MCF 10A (cell line): ENCODE data around the gene LUZP1. TPM values are rescaled to one million over a fixed set of nuclear protein-coding genes. Genes with fewer than 3 reads are reported as not detected.

ENCODE experiments used
- BruUV-seq: library from RNA; stranded (reverse); fragments of 400-500 nt; replicated peaks from 2 replicates; lab custom pipeline; 2021; lab: Mats Ljungman, UMichigan
- CTCF ChIA-PET: fragments of 300-600 bp; sonication (Branson Sonifier 250); formaldehyde crosslinking; extraction: SDS; loops from one replicate; lab custom pipeline; 2021; ENCODE audit warnings: antibody characterized with exemption, inconsistent platforms; lab: Yijun Ruan, JAX
- POLR2A ChIA-PET: fragments of 300-600, 350-650 bp; sonication (Branson Sonifier 250); formaldehyde crosslinking; extraction: SDS; loops from one replicate; lab custom pipeline; 2020; ENCODE audit warnings: antibody characterized with exemption, inconsistent platforms; lab: Yijun Ruan, JAX
- DNase-seq: peaks from one replicate; pipeline ENCODE4 v3.0.0-alpha.2; 2018; ENCODE audit not compliant: unreplicated experiment
- H3K27ac Mint-ChIP-seq: one replicate; pipeline ENCODE4 v1.8.0; 2022; ENCODE audit warnings: mild to moderate bottlenecking, low read depth, mixed read lengths; ENCODE audit not compliant: unreplicated experiment
- H3K27me3 Mint-ChIP-seq: one replicate; pipeline ENCODE4 v1.8.0; 2022; ENCODE audit warnings: mixed read lengths; ENCODE audit not compliant: insufficient read depth, unreplicated experiment
- H3K36me3 Mint-ChIP-seq: one replicate; pipeline ENCODE4 v1.8.0; 2022; ENCODE audit warnings: mild to moderate bottlenecking, moderate library complexity, mixed read lengths; ENCODE audit not compliant: insufficient read depth, unreplicated experiment
- H3K4me1 Mint-ChIP-seq: one replicate; pipeline ENCODE4 v1.8.0; 2022; ENCODE audit warnings: mixed read lengths; ENCODE audit not compliant: insufficient read depth, unreplicated experiment
- H3K4me3 Mint-ChIP-seq: one replicate; pipeline ENCODE4 v1.8.0; 2022; ENCODE audit warnings: mild to moderate bottlenecking, moderate library complexity, mixed read lengths; ENCODE audit not compliant: unreplicated experiment
- H3K9me3 Mint-ChIP-seq: one replicate; pipeline ENCODE4 v1.8.0; 2022; ENCODE audit warnings: mixed read lengths; ENCODE audit not compliant: unreplicated experiment
- intact Hi-C: fragments of 100-400 bp; cut with micrococcal nuclease; formaldehyde crosslinking; loops from 2 replicates; pipeline ENCODE4 v1.14.1; 2022
- total RNA-seq: library from RNA; stranded (reverse); gene quantifications from 2 replicates; pipeline ENCODE4 v1.2.3, GENCODE V29; 2022
- TF ChIP-seq, protein P1 (sequence below): fragments of 200-600 bp; IDR thresholded peaks from one replicate; pipeline ENCODE4 v1.8.0; 2022; ENCODE audit warnings: antibody characterized with exemption, mild to moderate bottlenecking; ENCODE audit not compliant: unreplicated experiment

LUZP1 gene
- total RNA-seq, 1 experiment from 2014 or later: 37.2 TPM

DNA sequence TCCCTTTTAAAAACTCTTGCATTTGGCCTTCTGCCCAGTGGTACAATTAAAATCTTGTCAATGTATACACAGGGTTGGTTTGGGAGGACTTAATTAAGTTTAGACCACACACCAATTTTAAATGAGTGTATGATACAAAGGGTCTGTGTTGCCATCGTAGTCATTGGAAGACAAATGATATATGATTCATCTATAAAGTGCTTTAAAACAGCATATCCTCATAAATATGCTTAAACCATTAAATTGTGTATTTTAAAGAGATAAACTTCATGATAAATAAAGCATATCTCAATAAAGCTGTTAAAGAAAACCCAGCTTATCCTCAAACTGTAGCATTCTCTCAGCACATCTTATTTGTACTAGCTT is 69.5 kb downstream of the LUZP1 start:
- BruUV-seq: no TSS peak
- H3K9me3 Mint-ChIP-seq: peaks cover 7% of the 10 kb centered on the region

GRCh38 chr1:23098463-23099170 is 70.0 kb downstream of the LUZP1 start:
- H3K27ac Mint-ChIP-seq: peak overlapping the region; percentile 18
- intact Hi-C loops: loop anchor here (1.0 to 10.0 kb wide), 6 partner anchors 69 to 436 kb away; partner anchors contain the start of gene E2F2
- TF ChIP-seq, protein P1, sequence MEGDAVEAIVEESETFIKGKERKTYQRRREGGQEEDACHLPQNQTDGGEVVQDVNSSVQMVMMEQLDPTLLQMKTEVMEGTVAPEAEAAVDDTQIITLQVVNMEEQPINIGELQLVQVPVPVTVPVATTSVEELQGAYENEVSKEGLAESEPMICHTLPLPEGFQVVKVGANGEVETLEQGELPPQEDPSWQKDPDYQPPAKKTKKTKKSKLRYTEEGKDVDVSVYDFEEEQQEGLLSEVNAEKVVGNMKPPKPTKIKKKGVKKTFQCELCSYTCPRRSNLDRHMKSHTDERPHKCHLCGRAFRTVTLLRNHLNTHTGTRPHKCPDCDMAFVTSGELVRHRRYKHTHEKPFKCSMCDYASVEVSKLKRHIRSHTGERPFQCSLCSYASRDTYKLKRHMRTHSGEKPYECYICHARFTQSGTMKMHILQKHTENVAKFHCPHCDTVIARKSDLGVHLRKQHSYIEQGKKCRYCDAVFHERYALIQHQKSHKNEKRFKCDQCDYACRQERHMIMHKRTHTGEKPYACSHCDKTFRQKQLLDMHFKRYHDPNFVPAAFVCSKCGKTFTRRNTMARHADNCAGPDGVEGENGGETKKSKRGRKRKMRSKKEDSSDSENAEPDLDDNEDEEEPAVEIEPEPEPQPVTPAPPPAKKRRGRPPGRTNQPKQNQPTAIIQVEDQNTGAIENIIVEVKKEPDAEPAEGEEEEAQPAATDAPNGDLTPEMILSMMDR: peak; percentile 91
- BruUV-seq: no TSS peak
- peaks cover 68% of the 10 kb centered on the region for H3K4me1 Mint-ChIP-seq
- CTCF ChIA-PET: interaction anchor here (0.6 to 13.5 kb wide), 34 partner anchors 8 to 306 kb away, joined by 3 to 405 read pairs (median 4); no protein-coding TSS in a partner anchor
- no peak overlapping the region for H3K4me3 Mint-ChIP-seq
- peaks cover 15% of the 10 kb centered on the region for H3K36me3 Mint-ChIP-seq
- no peaks in the 10 kb centered on the region for H3K27me3 Mint-ChIP-seq
- H3K9me3 Mint-ChIP-seq: peaks cover 7% of the 10 kb centered on the region
- POLR2A ChIA-PET: interaction anchor here (0.6 to 7.3 kb wide), 14 partner anchors 12 to 1606 kb away, joined by 3 to 154 read pairs (median 4); partner anchors contain the start of gene LUZP1
- peak; percentile 84 for DNase-seq

More for the DNA sequence above, 69.5 kb downstream of the LUZP1 start:
- no peak for DNase-seq
- no peak overlapping the region for H3K27ac Mint-ChIP-seq
- no peaks in the 10 kb centered on the region for H3K27me3 Mint-ChIP-seq
- peaks cover 15% of the 10 kb centered on the region for H3K36me3 Mint-ChIP-seq
- intact Hi-C loops: loop anchor here (1.0 to 10.0 kb wide), 3 partner anchors 80 to 436 kb away; partner anchors contain the start of gene E2F2
- ChIA-PET CTCF (interaction anchor here (0.6 to 13.5 kb wide), 33 partner anchors 8 to 306 kb away, joined by 3 to 405 read pairs (median 4); no protein-coding TSS in a partner anchor), POLR2A (interaction anchor here (0.7 to 7.3 kb wide), 16 partner anchors 9 to 1607 kb away, joined by 3 to 154 read pairs (median 4); partner anchors contain the start of genes HNRNPR and LUZP1)
- TF ChIP-seq, protein P1: no peak
- peaks cover 69% of the 10 kb centered on the region for H3K4me1 Mint-ChIP-seq
- no peak overlapping the region for H3K4me3 Mint-ChIP-seq

DNA sequence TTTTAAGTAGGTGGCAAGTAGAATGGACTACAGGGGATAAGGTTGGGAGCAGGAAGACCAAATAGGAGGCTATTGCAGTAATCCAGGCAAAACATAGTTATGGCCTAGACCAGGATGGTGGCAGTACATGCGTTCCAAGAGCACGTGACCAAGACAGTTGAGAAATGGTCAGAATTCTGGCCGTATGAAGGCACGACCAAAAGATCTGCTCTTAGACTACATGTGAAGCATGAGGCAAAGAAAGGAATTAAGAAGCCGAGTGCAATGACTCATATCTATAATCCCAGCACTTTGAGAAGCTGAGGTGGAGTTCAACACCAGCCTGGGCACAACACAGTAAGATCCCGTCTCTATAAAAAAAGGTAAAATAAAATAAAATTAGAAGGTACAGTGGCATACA is 71.3 kb downstream of the LUZP1 start:
- BruUV-seq: no TSS peak
- intact Hi-C loops: loop anchor here (5.0 to 10.0 kb wide), 2 partner anchors 185 to 437 kb away; partner anchors contain the start of gene E2F2
- DNase-seq: no peak
- ChIA-PET POLR2A (interaction anchor here (7.3 kb wide), 1 partner anchor 71 kb away, joined by 154 read pairs; the partner anchor contains the start of gene LUZP1), CTCF (interaction anchor here (1.1 to 13.5 kb wide), 2 partner anchors 75 to 86 kb away, joined by 4 to 405 read pairs; no protein-coding TSS in a partner anchor)
- H3K27me3 Mint-ChIP-seq: no peaks in the 10 kb centered on the region
- H3K36me3 Mint-ChIP-seq: peaks cover 22% of the 10 kb centered on the region
- H3K27ac Mint-ChIP-seq: no peak overlapping the region
- peaks cover 7% of the 10 kb centered on the region for H3K9me3 Mint-ChIP-seq
- TF ChIP-seq, protein P1: no peak
- no peak overlapping the region for H3K4me3 Mint-ChIP-seq
- peaks cover 55% of the 10 kb centered on the region for H3K4me1 Mint-ChIP-seq

GRCh38 chr1:23092447-23092846 is 76.2 kb downstream of the LUZP1 start:
- POLR2A ChIA-PET: interaction anchor here (1.0 to 3.2 kb wide), 4 partner anchors 12 to 75 kb away, joined by 3 to 8 read pairs (median 4); partner anchors contain the start of gene KDM1A
- H3K36me3 Mint-ChIP-seq: peaks cover 39% of the 10 kb centered on the region
- H3K4me3 Mint-ChIP-seq: no peak overlapping the region

More at GRCh38 chr1:23092447-23092846, 76.2 kb downstream of the LUZP1 start:
- TF ChIP-seq, protein P1: no peak
- intact Hi-C loops: loop anchor here (10.0 kb wide), 1 partner anchor 442 kb away; the partner anchor contains the start of gene E2F2
- Mint-ChIP-seq H3K4me1 (peaks cover 9% of the 10 kb centered on the region), H3K27me3 (no peaks in the 10 kb centered on the region), H3K9me3 (peaks cover 7% of the 10 kb centered on the region), H3K27ac (no peak overlapping the region)
- DNase-seq: no peak
- CTCF ChIA-PET: interaction anchor here (1.0 to 13.5 kb wide), 3 partner anchors 91 to 115 kb away, joined by 3 to 405 read pairs (median 4); no protein-coding TSS in a partner anchor
- no TSS peak for BruUV-seq
